Measurements from ENCODE around the gene DGCR8.

DNA sequence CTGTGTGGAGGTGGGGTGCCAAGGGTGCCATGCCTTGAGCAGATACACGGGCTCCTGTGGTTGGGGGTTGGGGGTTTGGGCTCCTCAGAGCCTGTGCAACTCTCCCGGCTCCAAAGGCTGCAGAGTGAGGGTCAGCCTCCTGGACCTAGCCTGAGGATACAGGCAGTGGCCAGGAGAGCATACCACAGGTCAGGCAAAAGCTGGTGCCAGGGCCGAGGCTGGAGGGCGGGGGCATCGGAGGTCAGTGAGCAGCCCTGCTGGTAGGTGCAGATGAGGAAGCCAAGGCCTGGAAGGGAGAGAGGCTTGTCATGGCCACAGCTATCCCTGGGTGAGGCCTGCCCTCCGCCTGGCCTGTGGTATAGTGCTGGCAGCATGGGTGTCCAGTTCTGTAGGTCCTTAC, 25.6 kb upstream of the DGCR8 start:
- no peak for TF ChIP-seq CTCF (IDR thresholded peaks at IDR 0.05; ENCODE audit: borderline replicate concordance, extremely low read depth, low read length, poor library complexity, severe bottlenecking)
- no peak for TF ChIP-seq EZH2 (IDR thresholded peaks at IDR 0.05; ENCODE audit: borderline replicate concordance, low read depth, low read length, severe bottlenecking)
